Ramos (cell line): Measurements from ENCODE around the gene METTL23.

Experiments
- in situ Hi-C: fragments of 300-500 bp; cut with MboI; formaldehyde crosslinking; loops from one replicate; pipeline ENCODE4 v1.14.3; 2022; ENCODE audit warnings: low sequenced_read_pairs; ENCODE audit not compliant: unreplicated experiment

METTL23 gene

DNA sequence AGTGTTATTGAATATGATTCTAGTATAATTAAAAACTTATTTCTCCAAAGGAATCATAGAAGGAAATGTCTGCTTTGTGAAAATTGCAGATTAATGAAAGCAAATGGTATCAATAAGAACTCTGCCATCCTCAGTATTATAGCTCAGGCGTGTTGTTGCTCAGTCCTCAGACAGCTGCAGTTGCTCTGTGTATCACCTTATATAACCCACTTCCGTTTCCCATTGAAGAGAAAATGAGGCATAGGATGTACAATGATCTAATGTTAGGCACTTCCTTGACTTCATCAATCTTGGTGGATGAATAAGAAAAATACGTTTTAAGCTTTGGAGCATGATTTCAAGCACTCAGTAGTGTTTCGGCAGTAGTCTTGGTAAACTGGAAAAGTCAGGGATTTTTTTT is 25.4 kb downstream of the METTL23 start:
- in situ Hi-C loops, result no loop called here

- in situ Hi-C loops, result no loop called here
Measured at GRCh38 chr17:76753061-76753961, 26.7 kb downstream of the METTL23 start.

DNA sequence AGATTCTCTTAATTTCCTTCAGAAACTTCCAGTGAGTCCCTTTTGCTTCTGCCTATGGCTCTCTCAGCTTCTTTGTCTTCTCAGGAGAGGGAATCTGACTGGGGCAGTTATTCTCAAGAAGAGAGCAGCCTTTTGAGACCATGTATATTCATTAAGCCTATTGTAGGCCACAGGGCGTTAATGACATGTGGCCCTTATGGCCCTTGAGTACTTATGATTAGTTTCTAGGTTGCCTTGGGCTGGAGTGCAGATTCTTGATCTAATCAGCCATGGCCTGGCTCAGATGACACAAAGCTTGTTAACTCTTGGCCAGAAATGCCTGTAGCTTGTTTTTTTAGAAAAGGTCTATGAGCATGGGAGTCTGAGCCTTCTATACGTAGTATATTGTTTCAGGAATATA is 28.6 kb downstream of the METTL23 start:
- in situ Hi-C loops, result no loop called here

DNA sequence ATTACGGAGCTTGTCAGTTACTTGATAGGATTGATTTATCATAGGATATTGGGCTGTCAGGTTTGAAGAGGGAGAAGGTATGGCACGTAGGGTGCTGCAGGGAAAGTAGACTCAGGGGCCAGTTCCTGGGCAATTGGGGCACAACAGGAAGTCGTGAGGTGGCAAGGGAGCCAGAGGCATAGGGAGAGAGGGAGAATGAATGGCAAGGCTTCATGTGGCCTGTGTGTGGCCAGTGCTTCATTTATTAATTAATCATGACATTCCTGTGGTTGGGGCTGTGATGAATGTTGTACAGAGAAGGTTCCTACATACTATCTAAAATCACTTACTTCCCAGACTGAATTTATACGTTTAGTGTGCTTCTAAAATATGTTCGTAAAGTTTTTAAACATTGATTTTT is 30.6 kb downstream of the METTL23 start:
- in situ Hi-C loops, result no loop called here

- in situ Hi-C loops, result no loop called here
Measured at GRCh38 chr17:76758570-76758969, 31.9 kb downstream of the METTL23 start.

DNA sequence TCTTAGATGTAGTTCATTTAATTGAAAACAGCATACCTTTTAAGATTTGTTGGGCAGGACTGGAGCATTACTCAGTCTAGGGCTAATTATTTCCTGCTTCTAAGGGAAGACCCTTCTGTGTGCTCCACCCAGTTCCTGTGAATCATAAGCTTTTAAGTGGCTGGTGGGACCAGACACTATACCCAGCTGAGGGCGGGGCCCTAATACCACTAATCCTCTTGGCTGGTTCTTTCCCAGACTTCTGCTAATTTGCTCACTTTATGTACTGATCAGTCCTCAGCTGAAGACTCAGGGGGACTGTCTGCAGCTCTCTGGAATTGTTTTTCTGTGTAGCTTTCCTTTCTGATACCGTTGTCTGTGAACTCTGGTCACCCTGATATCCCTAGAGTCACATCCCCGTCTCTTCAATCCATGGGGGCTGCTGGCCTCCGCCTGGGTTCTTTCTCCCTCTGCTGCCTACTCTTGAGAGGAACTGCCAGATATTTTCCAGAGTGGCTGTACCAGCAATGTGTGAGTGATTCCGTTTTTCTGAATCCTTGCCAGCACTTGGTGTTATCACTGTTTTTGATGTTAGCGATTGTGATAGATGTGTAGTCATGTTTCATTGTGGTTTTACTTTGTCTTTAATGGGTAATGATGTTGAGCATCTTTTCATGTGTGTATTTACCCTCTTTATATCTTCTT is 46.3 kb downstream of the METTL23 start:
- in situ Hi-C loops, result no loop called here

DNA sequence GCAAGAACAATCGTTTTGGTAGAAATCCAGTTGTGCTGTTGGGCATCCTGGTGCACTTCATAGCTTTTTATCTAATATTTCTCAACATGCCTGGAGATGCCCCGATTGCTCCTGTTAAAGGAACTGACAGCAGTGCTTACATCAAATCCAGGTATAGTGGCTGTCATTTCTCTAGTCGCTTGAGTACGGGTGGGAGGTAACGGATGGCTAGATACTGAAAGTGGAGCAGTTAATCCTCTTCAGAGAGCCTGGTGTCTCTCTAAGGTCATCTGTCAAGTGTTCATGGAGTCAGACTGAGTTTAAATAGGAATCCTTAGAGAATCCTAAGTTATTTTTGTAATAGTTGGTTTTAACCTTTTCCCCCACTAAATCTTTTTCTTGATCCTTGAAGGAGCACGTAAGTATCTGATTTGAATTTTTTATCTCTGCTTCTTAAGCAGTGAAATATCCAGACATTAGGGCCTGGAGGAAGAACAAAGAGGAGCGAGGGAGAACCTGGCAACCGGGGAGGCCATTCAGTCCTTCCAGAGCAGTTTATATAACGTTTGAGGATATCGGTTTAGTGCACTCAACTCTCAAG is 48.5 kb downstream of the METTL23 start:
- in situ Hi-C loops, result no loop called here

GRCh38 chr17:76781056-76781982 is 54.7 kb downstream of the METTL23 start:
- in situ Hi-C loops, result no loop called here

- in situ Hi-C loops, result no loop called here
Measured at GRCh38 chr17:76783146-76783545, 56.5 kb downstream of the METTL23 start.
